Activated CD4-positive, alpha-beta T cell treated with anti-CD3 and anti-CD28 coated beads for 24 hours (primary cell): ENCODE results near the gene SLC9A7.
"Not testable (repeated sequence)": the region's sequence is repeated elsewhere in the genome, so short reads cannot be mapped to it uniquely, and the experiment has no call there.

Experiments
- DNase-seq, 2 donors: peaks; one replicate each; pipeline ENCODE4 v3.0.0-alpha.2; 2020; ENCODE audit warnings: low read depth in 2 of 2

Gene SLC9A7

DNA sequence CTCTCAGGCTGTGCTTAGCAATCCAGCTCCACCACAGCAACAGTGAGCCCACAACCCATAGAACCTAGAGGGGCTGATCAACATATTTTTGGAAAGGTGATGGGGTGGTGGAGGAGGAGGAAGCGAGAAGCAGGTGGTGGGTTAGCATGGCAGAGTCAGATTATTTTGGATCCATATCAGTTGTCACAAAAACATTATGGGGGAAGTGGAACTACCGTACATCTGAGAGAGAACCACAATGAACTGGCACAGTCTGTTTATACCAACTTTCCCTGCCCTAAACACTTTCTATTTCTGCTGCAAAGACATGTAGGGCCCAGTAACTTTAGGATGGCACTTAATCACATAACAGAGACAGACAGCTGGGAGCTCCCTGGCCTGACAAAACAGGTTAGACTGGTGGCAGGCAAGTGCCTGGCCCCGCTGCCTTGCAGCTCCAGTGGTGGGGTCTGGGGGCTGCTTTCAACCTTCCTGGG lies 4.3 kb downstream of the SLC9A7 start:
- no peak for DNase-seq

DNA sequence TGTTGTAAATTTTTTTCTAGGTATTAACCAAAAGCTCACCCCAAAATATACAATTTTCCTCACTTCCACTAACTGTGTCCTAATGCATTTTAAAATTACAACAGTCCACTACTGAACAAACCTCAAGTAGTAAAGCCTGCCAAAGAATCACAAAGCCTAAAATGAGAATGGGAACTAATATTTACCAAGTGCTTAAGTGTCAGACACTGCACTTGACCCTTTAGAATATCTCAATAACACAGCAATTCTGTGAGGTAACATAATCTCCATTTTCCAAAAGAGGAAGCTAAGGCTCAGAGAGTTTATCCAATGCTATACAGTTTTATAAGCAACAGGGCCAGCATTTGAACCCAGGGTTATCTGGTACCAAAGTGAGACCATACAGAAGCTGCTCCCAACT lies 4.9 kb downstream of the SLC9A7 start:
- no peak for DNase-seq

DNA sequence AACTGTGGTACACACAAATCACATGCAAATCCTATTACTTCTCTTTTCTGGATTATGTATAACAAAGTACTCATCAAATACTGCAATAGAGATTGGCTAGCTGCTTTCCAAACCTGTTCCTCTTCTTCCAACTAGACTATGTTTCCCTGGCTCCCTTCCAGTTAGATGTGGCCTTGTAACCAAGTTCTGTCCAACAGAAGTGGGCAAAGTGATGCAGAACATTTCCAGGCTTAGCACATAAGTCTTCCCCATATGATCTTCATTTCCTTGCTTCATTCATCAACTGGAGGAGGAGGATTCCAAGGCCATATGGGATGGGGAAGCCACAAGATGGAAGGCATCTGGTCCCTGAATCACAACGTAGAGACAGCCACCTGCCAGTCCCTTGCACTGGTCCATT lies 8.0 kb downstream of the SLC9A7 start:
- no peak for DNase-seq

DNA sequence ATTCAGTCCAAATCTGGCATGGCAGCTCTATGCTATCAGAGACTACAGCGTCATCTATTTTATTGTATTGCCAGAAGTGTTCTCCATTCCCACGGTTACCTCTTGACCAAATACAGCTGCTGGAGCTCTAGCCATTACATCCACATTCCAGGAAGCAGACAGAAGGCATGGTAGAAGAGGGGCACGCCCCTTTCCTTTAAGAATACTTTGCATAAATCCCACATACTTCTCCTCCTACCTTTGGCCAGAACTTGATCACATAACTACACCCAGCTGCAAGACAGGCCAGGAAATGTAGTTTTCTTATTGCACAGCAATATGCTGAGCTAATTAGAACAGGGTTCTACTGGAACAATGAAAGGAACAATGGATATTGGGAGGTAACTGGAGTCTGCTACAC lies 14.9 kb downstream of the SLC9A7 start:
- no peak for DNase-seq

DNA sequence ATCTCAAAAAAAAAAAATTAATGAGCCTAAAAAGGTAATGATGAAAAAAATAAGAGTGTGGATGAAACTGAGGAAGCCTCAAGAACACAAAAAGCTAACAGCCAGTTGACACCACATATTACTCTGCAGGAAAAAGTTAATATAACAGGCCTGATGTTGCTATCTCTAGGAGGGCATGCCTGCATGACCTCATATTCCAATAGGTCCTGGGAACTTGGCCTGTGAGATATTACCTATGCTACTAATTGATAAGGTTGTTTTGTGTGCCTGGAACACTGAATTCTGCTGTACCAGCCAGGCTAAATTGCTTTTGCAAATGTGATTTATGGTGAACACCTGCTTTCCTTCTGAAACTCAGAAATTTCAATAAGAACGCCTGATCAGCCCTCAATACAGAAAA lies 15.9 kb downstream of the SLC9A7 start:
- no peak for DNase-seq

DNA sequence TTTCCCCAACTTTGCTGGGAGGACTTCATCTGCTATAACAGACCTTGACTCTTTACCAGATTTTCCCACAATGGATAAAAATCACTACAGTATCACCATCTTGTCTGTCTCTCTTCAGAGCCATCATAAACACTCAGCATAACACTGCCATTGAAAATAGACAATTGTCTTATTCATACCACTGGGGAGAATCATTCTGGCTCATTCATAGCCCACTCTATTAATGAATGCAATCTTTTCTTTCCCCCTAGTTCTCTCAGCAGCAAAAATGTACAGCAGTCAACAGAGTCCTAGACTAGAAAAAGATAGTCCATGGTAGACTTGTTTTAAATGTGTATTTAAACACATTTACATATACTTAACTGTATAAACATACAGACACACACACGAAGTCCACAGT lies 19.2 kb downstream of the SLC9A7 start:
- no peak for DNase-seq

DNA sequence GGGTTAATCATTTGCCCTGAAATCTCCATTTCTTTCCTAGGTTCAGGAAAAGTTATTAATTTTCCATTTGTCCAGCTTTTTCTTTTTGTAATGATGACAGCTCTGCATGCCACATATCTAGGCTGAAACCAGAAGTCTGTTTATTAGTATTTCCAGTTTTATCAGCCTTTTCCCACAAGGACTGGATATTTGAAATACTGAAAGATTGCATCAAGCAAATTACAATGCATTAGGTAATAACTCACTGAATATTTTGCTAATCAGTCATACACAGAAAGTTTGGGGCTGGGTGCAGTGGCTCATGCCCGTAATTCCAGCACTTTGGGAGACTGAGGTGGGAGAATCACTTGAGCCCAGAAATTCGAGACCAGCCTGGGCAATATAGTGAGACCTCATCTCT lies 21.5 kb downstream of the SLC9A7 start:
- no peak for DNase-seq

DNA sequence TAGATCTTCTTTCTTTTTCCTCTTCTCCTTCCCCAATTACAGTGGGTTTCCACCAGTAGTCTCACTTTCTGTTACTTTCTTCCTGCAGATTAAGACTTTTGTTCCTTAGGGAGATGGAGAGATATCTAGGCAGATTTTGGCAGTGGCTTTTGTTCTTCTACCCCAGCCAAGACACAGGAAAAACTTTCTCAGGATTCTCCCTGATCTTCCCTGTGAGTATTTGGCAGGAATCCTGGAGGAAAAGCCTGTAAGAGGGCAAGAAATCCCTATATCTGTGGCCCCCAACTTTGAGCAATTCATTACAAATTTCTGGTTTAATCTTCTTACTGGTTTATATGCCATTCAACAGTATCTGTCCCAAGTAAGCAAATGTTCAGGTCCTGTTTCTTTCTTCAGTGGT lies 21.9 kb downstream of the SLC9A7 start:
- no peak for DNase-seq

DNA sequence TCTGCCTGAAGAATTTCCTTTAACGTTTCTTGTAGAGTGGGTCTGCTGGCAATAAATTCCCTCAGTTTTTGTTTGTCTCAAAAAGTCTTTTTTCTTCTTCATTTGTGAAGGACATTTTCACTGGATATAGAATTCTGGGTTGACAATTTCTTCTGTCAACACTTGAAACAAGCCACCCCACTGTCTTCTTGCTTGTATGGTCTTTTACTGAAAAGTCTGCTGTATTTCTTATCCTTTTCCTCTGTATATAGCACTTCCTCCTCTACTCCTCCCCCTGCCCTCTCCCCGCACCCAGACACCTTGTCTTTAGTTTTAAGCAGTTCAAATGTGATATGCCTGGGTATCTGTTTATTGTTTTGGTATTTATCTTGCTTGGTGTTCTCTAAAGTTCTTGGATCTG lies 23.3 kb downstream of the SLC9A7 start:
- DNase-seq = no peak

DNA sequence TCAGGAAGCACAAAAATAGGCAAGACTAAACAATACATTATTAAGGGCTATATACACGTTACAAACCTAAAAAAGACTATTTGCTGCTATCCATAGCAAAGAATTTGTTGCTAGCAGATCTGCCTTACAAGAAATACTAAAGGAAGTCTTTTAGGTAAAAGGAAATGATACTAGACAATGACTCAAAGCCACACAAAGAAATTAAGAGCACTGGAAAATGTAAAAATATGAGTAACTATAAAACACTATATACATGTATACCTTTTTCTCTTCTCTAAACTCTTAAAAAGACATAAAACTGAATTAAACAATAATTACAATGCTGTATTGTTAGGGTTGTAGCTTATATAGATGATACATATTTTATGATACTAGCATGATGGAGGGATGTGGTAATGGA lies 25.7 kb downstream of the SLC9A7 start:
- no peak for DNase-seq

DNA sequence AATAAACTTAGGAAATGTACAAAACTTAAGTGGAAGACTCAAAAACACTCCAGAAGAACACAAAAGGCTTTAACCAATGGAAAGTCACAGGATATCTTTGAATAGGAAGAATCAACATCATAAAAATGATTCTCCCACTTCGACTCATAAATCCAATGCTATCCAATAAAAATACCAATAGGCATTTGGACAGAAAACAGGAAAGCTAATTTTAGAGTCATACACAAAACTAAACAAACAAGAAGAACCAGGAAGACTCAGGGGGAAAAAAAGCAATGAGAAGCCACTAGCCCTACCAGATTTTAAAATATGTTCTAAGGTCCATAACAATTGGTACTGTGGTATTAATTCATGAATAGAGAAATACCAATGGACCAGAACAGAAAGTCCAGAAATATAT lies 28.2 kb downstream of the SLC9A7 start:
- no peak for DNase-seq

DNA sequence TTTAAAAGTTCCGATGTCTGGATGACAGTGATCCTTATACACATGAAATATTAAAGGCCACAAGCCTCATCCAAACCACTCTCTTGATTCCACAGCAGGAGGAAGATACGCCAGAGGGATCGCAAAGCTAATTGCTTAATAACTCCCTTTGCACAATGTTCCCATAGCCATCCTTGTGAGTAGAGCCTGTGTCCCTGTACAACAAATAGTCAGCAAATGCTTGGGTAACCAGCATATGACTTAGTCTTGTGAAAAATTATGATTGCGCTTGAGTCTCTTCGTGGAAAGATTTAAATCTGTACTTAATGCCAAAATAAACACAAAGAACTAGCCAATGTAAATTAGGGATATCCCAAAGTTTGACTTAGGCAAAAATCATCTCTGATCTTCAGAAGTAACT lies 31.5 kb downstream of the SLC9A7 start:
- no peak for DNase-seq

DNA sequence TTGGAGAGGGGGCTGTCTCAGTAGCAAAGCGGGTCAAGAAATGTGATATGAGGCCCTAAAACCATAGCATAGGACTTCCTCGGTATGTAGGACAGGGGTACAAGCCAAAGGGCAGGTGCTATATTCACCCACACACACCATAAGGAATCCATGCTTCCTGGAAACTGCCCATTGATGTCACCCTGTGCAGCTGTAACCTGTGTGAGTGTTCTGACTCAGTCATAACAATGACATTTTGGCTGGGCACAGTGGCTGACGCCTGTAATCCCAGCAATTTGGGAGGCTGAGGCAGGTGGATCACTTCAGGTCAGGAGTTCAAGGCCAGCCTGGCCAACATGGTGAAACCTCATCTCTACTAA lies 35.4 kb downstream of the SLC9A7 start:
- DNase-seq = not testable (repeated sequence)

DNA sequence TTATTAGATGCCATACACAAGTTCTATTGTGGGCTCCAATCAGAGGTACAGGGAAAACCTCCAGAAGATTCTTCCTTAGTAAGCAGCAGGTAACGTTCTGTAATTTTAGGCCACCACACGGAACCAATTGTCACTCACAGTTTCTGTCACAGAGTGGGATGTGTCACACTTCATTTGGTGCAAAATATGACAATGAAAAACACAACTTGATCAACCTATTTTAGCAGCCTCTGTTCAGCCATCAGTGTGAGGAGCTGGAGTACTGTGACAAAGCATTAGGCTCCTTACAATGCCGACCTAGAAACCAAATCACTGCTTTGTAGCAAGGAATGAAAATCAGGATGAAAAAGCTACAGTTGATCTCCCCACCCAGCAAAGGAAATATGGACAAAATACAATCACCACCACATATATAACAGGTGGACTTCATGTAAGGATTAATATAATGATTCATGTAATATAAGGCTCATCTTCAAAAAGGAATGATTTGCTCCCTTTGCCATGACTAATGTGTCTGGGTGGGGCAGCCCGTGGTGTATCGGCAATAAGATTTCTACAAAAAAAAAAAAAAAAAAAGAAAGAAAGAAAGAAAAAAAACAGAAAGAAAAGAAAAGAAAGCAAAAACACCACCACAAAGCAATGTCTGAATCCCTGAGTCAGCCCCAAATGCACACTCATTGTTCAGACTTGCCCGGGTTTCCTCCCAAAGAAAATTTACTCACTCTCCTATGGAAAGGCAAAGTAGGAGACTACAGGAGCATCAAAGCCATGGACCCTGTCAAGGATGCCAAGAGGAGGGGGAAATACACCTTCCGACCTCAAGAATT lies 36.0 kb downstream of the SLC9A7 start:
- DNase-seq = no peak

DNA sequence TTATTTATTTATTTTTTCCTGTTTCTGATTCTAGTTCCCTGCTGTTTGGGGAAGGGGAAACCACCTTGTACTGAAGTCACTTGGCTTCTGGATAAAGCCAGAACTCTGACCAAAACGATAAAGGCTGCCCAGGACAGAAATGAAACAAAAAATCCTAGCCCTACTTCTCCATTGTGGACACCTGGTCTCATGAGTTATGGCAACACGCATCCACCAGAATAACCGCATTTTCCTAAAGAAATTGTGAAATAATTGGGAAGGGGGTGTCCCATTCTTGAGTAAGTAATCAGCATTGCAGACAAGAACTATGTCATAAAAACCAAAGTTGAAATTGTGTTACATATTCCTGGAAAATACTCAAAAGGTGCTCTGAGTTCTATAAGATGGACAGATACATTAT lies 42.1 kb downstream of the SLC9A7 start:
- DNase-seq = no peak

DNA sequence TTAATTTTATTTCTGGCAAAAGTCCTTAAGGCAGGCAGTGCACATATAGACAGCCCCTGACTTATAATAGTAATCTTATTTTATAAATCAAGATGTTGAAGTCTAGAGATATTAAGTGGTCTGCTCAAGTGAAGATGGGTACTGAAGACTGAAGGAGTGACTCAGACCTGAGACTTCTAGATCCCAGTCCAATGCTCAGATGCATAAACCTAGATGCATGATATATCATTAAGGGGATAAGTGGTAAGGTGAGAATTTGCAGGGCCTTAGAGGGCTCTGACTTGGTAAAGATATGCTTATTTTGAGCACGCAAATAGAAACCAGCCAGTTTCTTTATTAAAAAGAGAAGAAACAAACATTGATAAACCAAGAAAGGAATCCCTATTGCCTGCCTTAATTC lies 42.9 kb downstream of the SLC9A7 start:
- DNase-seq = no peak

DNA sequence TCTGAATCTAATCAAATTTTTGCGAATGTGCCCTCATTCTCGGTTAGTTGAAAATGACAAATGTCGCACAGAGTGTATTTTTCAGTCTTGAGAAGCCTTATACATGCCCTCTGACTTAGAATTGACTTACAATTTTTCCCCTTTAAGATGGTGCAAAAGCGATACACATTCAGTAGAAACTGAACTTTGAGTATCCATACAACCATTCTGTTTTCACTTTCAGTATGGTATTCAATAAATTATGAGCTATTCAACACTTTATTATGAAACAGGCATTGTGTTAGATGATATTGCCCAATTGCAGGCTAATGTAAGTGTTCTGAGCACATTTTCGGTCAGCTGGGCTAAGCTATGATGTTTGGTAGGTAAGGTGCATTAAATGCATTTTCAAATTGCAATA lies 43.4 kb downstream of the SLC9A7 start:
- DNase-seq = no peak

DNA sequence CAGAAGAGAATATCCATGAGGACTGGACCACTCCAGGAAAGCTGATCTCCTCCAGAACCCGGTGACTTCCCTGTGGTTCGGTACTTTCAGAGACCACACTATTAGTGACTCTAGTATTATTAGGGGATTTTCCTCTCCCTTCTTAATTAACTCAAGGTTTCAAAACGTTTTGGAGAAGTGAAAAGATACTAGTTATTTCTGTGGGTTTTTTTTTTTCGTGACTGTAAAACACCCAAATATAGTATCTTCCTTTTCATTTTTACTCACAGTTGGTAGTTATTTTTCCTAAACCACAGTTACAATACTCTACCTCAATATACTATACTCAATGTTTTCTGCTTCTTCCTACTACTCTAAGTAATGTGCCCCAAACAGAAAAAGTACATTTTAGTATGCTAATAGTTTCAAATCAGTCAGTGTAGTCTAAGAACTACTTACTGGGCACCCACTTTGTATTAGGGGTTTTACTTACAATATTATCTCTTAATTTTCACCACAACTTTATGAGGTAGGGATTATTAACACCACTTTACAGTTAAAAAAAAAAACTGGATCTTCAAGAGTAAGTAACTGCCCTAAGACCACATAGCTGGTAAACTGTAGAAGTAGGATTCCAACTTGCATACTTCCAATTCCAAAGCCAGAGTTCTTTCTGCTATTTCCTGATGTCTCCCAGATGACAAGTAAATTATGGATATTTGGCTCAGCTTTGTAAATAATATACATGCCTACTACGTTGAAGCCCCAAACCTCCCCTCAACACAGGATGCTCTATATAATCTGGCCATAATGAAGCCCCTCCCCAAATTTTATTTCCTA lies 45.0 kb downstream of the SLC9A7 start:
- no peak for DNase-seq

DNA sequence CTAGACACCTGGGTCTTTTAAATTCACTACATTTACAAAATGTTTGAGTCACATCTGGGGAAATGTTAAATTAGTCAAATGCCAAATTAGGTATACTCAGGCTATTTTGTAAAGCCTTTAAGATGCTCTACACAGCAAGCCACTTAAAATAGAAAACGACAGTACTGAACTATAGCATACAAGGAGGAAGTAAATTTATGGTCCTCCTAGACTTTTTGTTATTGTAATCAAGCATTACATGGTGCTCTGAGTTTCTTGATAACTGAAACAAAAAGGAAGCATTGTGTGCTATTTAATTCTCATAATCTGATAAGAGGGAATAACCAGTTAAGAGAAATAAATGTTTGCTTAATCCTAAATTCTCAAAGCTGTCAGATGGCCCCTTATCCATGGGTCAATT lies 46.2 kb downstream of the SLC9A7 start:
- no peak for DNase-seq

DNA sequence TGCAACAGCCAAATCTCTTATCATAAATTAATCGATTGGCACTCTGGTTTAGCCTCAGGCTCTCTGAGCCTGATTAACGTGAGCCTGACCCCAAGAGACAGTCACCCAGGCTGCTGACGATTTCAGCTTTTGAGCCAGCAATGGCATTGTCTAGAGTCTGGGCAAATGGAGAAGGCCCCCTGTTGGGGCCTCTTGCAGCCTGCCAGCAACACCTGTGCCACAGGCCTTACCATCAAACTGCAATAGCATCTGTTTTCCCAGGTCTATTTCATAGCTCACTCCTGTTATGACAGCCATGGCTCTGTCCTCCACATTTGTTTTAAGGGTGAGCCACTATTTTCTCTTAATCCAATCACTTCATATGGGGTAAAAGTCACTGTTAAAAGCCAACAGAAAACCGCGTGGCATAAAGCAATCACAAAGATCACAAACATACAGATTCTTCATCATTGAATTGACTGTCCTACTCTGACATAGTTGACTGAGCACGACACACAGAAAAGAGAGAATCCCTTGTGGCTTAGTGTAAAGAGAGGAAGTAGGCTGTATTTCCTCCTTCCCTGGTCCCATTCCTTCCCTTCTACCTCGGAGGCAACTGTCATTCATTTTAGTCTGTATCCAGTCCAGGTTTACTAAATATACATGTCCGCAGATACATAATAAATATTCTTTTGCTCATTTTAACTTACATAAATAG lies 47.8 kb downstream of the SLC9A7 start:
- DNase-seq = no peak

DNA sequence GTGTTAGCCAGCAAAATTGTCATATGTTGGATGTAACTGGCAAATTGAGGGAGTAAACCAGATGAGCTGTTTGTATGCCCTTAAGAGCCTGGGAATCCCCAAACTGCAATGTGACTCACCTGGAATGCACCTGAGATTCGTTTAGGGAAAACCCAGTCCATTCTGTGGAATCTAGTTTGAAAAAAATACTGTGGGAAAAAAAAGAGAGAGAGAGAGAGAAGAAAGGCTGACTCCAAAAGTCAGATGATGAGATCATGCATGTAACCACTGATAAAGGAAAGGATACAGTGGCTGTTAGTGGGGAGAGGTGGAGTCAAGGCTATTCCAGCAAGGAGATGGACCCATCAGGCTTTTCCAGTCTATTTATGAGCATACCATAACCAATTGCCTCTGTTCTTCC lies 48.5 kb downstream of the SLC9A7 start:
- no peak for DNase-seq

DNA sequence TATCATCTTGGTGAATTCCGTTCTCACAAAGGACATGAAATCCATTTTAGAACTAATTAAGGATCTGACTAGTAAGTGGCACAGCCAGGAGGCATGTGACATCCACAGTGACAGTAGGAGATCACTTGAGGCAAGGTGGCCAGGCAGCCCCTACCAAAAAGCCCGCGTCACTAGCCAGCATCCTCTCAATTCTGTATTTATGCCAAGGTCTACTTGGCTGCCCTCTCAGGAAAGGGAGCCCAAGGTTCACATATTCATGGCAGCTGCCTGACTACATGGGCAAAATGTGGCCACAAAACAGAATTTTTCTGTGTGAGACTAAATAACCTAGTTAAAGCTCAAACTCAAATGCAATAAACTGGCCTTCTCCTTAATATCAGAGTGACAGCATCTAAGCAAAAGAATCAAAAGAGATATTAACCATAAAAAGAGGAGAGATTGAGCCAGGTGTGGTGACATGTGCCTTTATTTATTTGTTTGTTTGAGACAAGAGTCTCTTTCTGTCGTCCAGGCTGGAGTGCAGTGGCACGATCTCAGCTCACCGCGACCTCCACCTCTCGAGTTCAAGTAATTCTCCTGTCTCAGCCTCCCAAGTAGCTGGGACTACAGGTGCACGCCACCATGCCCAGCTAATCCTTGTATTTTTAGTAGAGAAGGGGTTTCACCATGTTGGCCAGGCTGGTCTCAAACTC lies 51.5 kb downstream of the SLC9A7 start:
- no peak for DNase-seq
